Kidney epithelial cell (primary cell): Measurements from ENCODE around the gene MAP4K3. TPM values are rescaled to one million over a fixed set of nuclear protein-coding genes. Genes with fewer than 3 reads are reported as not detected.

Source experiments
- DNase-seq: peaks from one replicate; pipeline ENCODE4 v3.0.0-alpha.2; 2010; ENCODE audit warnings: low read depth
- H3K27me3 ChIP-seq: 2 replicates; pipeline ENCODE4 v1.6.0; 2011; ENCODE audit warnings: low read length; ENCODE audit not compliant: control insufficient read depth, insufficient read depth
- H3K36me3 ChIP-seq: 2 replicates; pipeline ENCODE4 v1.5.1; 2011; ENCODE audit warnings: low read length; ENCODE audit not compliant: control insufficient read depth, insufficient read depth
- H3K4me3 ChIP-seq: 2 replicates; pipeline ENCODE4 v1.5.1; 2011; ENCODE audit warnings: low read depth, mild to moderate bottlenecking, control low read depth, low read length
- total RNA-seq: library from RNA; depleted of rRNA; stranded (reverse); fragments of >200 nt; gene quantifications from 2 replicates; pipeline ENCODE4 v1.2.3, GENCODE V29; 2015
- TF ChIP-seq, protein P1 (sequence below): IDR thresholded peaks from 2 replicates; pipeline ENCODE4 v1.5.1; 2011; ENCODE audit warnings: mild to moderate bottlenecking, moderate library complexity, low read length, control low read depth, inconsistent platforms; ENCODE audit not compliant: insufficient read depth, poor library complexity, severe bottlenecking

Gene MAP4K3
- total RNA-seq, 1 donor from 2014 or later, result 25.7 TPM

DNA sequence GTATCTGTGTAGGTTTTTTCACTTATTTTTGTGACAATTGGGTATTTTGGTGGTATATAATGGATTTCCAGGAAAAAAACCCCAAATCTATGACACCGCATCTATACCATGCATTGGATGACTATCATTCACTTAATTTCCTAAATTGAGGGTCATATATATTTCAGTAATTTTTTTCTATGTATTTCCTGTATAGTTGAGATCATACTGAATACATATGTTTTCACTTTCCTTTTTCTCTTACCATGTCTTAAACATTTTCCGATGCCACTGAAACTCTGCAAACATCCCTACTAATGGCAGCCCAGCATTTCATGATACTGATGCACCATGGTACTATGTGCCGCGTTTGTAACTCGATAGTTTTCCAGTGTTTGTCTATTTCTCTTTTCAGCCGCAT is 233.7 kb downstream of the MAP4K3 start:
- TF ChIP-seq, protein P1, sequence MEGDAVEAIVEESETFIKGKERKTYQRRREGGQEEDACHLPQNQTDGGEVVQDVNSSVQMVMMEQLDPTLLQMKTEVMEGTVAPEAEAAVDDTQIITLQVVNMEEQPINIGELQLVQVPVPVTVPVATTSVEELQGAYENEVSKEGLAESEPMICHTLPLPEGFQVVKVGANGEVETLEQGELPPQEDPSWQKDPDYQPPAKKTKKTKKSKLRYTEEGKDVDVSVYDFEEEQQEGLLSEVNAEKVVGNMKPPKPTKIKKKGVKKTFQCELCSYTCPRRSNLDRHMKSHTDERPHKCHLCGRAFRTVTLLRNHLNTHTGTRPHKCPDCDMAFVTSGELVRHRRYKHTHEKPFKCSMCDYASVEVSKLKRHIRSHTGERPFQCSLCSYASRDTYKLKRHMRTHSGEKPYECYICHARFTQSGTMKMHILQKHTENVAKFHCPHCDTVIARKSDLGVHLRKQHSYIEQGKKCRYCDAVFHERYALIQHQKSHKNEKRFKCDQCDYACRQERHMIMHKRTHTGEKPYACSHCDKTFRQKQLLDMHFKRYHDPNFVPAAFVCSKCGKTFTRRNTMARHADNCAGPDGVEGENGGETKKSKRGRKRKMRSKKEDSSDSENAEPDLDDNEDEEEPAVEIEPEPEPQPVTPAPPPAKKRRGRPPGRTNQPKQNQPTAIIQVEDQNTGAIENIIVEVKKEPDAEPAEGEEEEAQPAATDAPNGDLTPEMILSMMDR, result no peak
- H3K36me3 ChIP-seq, result no peaks in the 10 kb centered on the region
- DNase-seq, result no peak
- no peak overlapping the region for H3K4me3 ChIP-seq
- H3K27me3 ChIP-seq, result no peaks in the 10 kb centered on the region

DNA sequence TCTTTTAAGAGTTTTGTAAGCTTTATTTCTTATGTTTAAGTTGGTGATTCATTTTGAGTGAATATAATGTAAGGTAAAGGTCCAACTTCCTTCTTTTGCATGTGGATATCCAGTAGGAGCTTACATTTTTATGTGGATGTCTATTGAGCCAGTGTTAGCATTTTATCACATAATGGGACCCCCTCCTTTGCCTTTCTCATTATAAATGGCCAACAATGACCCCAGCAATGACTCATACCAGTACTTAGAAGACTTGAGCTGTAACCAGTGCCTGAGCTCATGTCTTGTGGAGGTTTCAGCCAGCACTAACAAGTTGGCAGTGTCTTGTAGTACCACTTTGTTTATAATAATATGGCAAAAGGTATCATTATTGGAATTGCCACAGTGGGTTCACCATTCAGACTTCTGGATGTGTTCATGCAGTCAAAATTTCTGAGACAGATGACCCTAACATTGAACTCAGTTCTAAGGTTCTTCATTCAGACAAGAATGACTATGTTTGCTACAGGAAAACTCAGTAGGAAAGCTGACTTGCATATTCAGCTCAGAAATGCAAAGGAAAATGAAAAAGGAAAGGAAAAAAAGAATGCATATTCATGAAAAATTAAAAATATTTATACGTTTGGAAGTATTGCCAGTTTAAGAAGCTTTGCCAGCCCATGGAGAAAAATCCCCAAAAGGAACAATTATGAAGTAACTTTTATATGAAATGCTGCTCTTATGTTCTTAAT is 234.3 kb downstream of the MAP4K3 start:
- TF ChIP-seq, protein P1, result no peak
- H3K36me3 ChIP-seq, result no peaks in the 10 kb centered on the region
- DNase-seq, result no peak

More for the DNA sequence above, 234.3 kb downstream of the MAP4K3 start:
- no peaks in the 10 kb centered on the region for H3K27me3 ChIP-seq
- H3K4me3 ChIP-seq, result no peak overlapping the region

Other genes starting within 250 kb of the MAP4K3 start
- gene CDKL4, start 193.3 kb downstream of the MAP4K3 start, total RNA-seq, result 1.2 TPM in 1 of 2 replicates, not detected in the other
- 1.7 and 2.8 TPM in 2 replicates for gene TMEM178A, start 228.6 kb upstream of the MAP4K3 start, total RNA-seq